GM12892 (cell line): ENCODE measurements around the gene PMEPA1.

Experiments used
- DNase-seq: peaks from one replicate; pipeline ENCODE4 v3.0.0; 2011; ENCODE audit not compliant: insufficient read length
- FAIRE-seq: peaks from 2 replicates; lab custom pipeline; 2011; peaks lifted over from hg19 to GRCh38; lab: Jason Lieb, UNC
- POLR2A ChIP-seq: IDR thresholded peaks from 2 replicates; pipeline ENCODE4 v1.6.1; 2011; ENCODE audit warnings: low read depth, low read length, control low read depth
- POLR2AphosphoS5 ChIP-seq: IDR thresholded peaks from 2 replicates; pipeline ENCODE4 v1.6.1; 2011; ENCODE audit warnings: low read depth, low read length, control low read depth
- TAF1 ChIP-seq: IDR thresholded peaks from 2 replicates; pipeline ENCODE4 v1.6.1; 2011; ENCODE audit warnings: low read depth, mild to moderate bottlenecking, control low read depth, low read length, borderline replicate concordance

The PMEPA1 gene

DNA sequence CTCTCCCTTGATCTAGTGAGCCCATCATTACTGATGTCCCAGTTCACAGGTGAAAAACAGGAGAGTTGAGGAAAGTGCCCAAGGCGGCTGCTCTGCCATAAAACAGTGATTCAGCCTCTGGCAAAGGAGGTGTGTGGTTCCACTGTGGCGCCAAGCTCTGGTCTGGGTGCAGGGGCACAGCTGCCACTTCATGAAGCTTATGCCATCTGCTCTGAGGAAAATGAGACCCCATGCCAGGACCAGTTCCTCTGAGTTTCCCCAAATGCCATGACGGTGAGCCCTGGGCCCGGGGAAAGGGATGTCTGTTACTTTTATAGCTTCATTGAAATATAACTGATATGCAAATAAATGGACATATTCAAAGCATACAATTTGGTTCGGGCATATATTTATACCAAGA, 55.9 kb downstream of the PMEPA1 start:
- DNase-seq = peak; percentile 13
- no peak for FAIRE-seq
- TF ChIP-seq POLR2AphosphoS5 (no peak), POLR2A (no peak), TAF1 (no peak)

- TF ChIP-seq POLR2AphosphoS5 (no peak), TAF1 (no peak), POLR2A (no peak)
- FAIRE-seq (no peak), DNase-seq (peak; percentile 15)
Observed at GRCh38 chr20:57653546-57653900, 56.3 kb downstream of the PMEPA1 start.

DNA sequence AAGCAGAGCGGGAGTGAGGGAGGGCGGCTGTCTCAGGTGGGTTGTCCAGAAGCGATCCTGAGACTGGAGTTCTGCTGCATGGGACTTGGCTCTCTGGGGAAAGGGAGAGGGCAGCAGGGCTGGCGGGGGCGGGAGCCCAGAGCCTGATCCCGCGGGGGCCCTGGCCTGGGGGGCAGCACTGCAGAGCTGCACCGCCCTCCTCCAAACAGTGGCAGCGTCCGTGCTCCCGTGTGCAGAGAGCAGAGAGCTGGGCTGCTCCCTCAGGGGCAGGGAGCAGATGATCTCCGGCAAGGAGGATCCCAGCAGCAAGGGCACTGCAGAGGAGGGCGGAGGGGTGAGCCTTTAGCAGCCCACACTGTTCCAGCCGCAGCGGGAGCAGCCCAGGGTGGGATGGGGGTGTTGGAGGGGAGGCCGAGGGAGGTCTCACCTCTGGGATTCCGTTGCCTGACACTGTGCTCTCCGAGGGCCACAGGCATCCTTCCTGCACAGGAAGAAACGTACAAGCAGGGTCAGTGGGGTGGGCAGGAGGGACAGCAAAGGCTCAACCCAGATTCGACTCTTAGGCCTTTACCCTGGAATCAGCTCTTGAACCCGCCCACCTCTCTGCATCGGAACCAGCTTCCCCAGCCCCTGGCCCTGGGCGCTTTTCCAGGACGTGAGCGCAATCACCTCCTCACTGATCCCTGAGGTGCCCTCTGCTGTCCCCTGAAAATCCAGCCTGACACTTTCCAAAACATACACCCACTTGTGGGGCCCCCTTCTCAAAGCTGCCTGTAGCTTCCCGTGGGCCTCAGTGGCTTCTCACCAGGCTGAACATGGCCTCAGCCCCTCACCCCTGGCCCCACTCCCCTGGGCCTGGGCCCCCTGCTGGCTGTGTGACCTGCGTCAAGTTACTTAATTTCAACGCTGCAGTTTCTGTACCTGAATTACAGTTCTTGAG, 56.9 kb downstream of the PMEPA1 start:
- no peak for FAIRE-seq
- peak; percentile 29 for DNase-seq
- no peak for TF ChIP-seq POLR2A
- no peak for TF ChIP-seq TAF1
- TF ChIP-seq POLR2AphosphoS5 = no peak

GRCh38 chr20:57651881-57652605, 57.8 kb downstream of the PMEPA1 start:
- no peak for FAIRE-seq
- DNase-seq = no peak
- TF ChIP-seq TAF1 = no peak
- TF ChIP-seq POLR2A = no peak
- TF ChIP-seq POLR2AphosphoS5 = no peak

DNA sequence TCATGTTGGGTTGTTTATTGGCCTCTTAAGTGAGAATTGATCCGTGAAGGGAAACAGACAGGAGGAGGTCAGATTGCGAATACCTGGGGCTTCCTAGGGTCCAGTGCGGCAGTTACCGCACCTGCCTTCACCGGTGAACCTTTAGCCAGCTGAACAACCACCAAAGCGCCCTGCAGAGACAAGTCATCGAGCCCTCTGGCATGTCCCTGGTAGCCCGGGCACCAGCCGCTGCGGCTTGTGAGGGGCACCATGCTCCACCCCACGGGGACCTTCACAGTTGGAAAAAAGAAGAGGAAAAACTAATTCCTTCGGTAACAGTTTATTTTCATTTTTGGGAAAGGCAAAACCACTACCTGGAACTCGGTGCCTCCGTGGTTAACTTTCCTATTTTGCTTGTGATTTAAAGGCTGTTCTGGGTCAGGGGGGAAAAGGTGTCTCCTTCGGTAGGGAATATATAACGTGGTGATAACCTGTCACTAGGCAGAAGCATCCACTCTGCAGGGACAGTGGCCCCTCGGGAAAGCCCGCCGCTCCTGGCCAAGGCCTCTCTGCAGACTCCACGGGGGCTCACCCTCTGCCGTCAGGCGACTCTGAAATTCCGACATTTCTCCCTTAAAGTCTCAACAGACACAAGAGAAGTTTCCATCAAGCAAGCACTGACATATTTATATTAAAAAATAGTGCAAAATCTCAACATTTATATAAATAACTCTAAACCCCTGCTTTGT, 58.9 kb downstream of the PMEPA1 start:
- FAIRE-seq (no peak), DNase-seq (no peak)
- TF ChIP-seq POLR2AphosphoS5 = no peak
- TF ChIP-seq TAF1 = no peak
- no peak for TF ChIP-seq POLR2A

DNA sequence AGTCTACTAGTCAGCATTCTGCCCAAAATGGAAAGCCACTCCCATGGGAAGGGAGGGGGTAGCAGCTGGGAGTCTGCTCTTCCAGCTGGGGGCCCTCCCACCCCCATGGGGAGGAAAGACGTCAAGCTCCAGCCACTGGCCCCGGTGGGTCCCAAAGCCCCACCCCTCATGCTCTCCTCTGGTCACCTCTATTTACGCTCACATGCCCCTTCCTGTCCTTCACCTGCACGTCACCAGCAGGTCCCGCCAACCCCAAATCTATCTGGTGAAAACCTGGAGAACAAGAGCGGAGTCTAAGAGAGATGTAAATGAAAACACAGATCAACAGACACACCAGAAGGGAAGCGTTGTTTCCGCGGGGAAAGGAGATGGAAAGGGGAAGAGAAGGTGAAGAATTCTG, 59.5 kb downstream of the PMEPA1 start:
- DNase-seq (no peak), FAIRE-seq (no peak)
- TF ChIP-seq POLR2AphosphoS5 (no peak), POLR2A (no peak), TAF1 (no peak)

DNA sequence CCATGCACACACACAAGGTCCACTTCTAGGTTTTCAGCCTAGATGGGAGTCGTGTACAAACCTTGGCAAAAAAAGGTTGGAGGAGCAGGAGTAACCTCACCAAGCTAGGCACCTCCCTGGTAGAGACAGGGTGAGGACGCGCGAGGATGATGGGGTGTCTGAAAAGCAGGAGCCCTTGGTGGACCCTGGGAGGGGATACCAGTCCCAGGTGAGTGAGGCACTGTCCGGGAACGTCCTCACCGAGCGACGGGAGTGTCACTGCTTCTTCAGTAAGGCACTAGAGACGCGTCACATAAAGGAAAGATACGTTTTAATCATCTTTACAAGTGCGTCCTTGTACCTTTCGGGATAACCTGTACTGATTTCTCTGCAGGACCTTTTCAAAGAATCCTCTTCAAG, 60.2 kb downstream of the PMEPA1 start:
- DNase-seq (no peak), FAIRE-seq (no peak)
- TF ChIP-seq POLR2AphosphoS5 (no peak), TAF1 (no peak), POLR2A (no peak)

GRCh38 chr20:57648878-57649616, 60.8 kb downstream of the PMEPA1 start:
- TF ChIP-seq POLR2AphosphoS5 = no peak
- no peak for TF ChIP-seq POLR2A
- TF ChIP-seq TAF1 = no peak
- no peak for DNase-seq
- no peak for FAIRE-seq

DNA sequence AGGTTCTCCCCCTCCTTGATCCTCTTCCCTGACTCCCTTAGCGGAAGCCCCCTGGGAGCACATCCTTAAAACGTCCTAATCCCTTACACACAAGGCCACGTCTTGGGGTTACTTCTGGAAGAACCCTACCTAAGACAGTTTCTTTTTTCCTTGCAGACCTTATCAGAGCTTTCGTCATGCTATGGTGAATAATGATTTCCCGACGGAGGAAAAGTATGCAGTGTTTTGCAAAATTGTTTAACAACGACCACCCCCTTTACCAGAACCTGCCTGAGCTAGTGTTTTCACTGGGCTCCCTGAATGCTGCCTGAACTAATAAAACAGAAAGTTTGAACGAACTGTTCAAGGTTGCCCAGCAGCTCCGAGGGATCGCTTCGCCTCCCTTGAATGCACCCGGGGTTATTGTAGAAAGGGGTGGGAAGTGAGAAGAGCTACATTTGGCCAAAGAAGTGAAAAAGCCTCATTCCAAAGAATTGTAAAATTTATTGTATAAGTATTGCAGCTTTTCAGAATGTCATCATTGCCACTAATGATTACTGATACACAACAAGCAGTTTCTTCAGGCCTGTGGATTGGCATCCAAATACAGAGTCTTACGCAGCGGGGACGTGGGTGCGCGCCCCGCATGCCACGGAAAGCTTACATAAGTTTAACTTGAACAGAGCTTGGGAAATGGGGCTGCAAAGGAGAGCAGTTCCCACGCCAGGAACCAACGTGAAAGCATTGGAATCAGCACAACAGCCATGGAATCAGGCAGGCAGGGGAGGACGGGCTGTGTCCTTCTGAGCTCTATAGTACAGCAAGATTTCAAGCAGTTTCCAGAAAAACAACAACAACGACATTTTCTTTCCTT, 61.7 kb downstream of the PMEPA1 start:
- FAIRE-seq = no peak
- TF ChIP-seq POLR2AphosphoS5 = no peak
- TF ChIP-seq POLR2A = no peak
- TF ChIP-seq TAF1 = no peak
- no peak for DNase-seq
